SK-N-SH (cell line): ENCODE results near the gene MTUS2. TPM values are rescaled to one million over a fixed set of nuclear protein-coding genes. Genes with fewer than 3 reads are reported as not detected.

ENCODE experiments used
- CTCF ChIA-PET: fragments of 300-600, 350-600 bp; formaldehyde crosslinking; extraction: SDS; loops from one replicate; lab custom pipeline; 2021; lab: Yijun Ruan, JAX
- POLR2A ChIA-PET: fragments of 350-600 bp; sonication (Branson Sonifier 250); formaldehyde crosslinking; extraction: SDS; loops from one replicate; lab custom pipeline; 2020; ENCODE audit warnings: antibody characterized with exemption, inconsistent platforms; lab: Yijun Ruan, JAX
- DNase-seq: peaks from one replicate; pipeline ENCODE4 v3.0.0; 2012
- H2AFZ ChIP-seq: fragments of 200-600 bp; sonication (generic); 2 replicates; pipeline ENCODE4 v1.8.1; 2016; ENCODE audit warnings: antibody characterized with exemption, mild to moderate bottlenecking, low read depth
- H3F3A ChIP-seq: fragments of 200-600 bp; sonication (generic); replicated peaks from 2 replicates; pipeline ENCODE3; 2016; ENCODE audit warnings: antibody characterized with exemption, mild to moderate bottlenecking; ENCODE audit not compliant: insufficient read depth
- H3K27ac ChIP-seq, 2 experiments: fragments of 200-500 bp in 1 of 2; fragments of 200-600 bp in 1 of 2; sonication (Bioruptor generic) in 1 of 2; sonication (generic), shearing (Covaris generic) in 1 of 2; 2 replicates each; pipeline versions ENCODE4 v1.5.1 to v1.6.1; 2014 to 2016; ENCODE audit warnings: low read depth in 2 of 2, inconsistent platforms in 1 of 2, low read length in 1 of 2, mild to moderate bottlenecking in 1 of 2, mixed read lengths in 1 of 2
- H3K27me3 ChIP-seq: fragments of 200-600 bp; sonication (generic), shearing (Covaris generic); 2 replicates; pipeline ENCODE4 v1.6.1; 2016; ENCODE audit warnings: mixed run types; ENCODE audit not compliant: insufficient read depth
- H3K36me3 ChIP-seq, 2 experiments: fragments of 200-500 bp in 1 of 2; fragments of 200-600 bp in 1 of 2; sonication (Bioruptor generic) in 1 of 2; sonication (generic) in 1 of 2; replicated peaks in 1 of 2; 2 replicates each; pipeline versions ENCODE3 to v1.5.1; 2014 to 2016; ENCODE audit warnings: low read length in 1 of 2, mild to moderate bottlenecking in 1 of 2; ENCODE audit not compliant: insufficient read depth in 2 of 2, control insufficient read depth in 1 of 2
- H3K4me1 ChIP-seq, 2 experiments: fragments of 200-500 bp in 1 of 2; fragments of 200-600 bp in 1 of 2; sonication (Bioruptor generic) in 1 of 2; sonication (generic), shearing (Covaris generic) in 1 of 2; 2 replicates each; pipeline versions ENCODE4 v1.5.1 to v1.6.1; 2014 to 2016; ENCODE audit warnings: low read depth in 1 of 2, low read length in 1 of 2, mixed run types in 1 of 2; ENCODE audit not compliant: insufficient read depth in 2 of 2, control insufficient read depth in 1 of 2
- H3K4me2 ChIP-seq: fragments of 200-600 bp; sonication (generic), shearing (Covaris generic); 2 replicates; pipeline ENCODE4 v1.6.1; 2017; ENCODE audit warnings: mixed run types
- H3K4me3 ChIP-seq, 2 experiments: fragments of 200-500 bp in 1 of 2; fragments of 200-600 bp in 1 of 2; sonication (Bioruptor generic) in 1 of 2; sonication (generic), shearing (Covaris generic) in 1 of 2; 2 replicates each; pipeline versions ENCODE4 v1.5.1 to v1.8.1; 2014 to 2016; ENCODE audit warnings: low read depth in 2 of 2, inconsistent platforms in 1 of 2, low read length in 1 of 2, mild to moderate bottlenecking in 1 of 2, mixed read lengths in 1 of 2, moderate library complexity in 1 of 2
- H3K79me2 ChIP-seq: fragments of 200-600 bp; sonication (generic); 2 replicates; pipeline ENCODE4 v1.8.1; 2017; ENCODE audit warnings: mild to moderate bottlenecking; ENCODE audit not compliant: insufficient read depth
- H3K9ac ChIP-seq: fragments of 200-600 bp; sonication (generic); 2 replicates; pipeline ENCODE4 v1.6.1; 2017; ENCODE audit warnings: mixed run types
- H3K9me2 ChIP-seq: fragments of 200-600 bp; sonication (generic); 2 replicates; pipeline ENCODE4 v1.6.1; 2017; ENCODE audit warnings: mixed run types
- H3K9me3 ChIP-seq: fragments of 200-600 bp; sonication (generic); 2 replicates; pipeline ENCODE4 v1.6.1; 2017; ENCODE audit warnings: mixed run types, mild to moderate bottlenecking, moderate library complexity
- H4K20me1 ChIP-seq: fragments of 200-600 bp; sonication (generic); 2 replicates; pipeline ENCODE4 v1.6.1; 2017; ENCODE audit warnings: mild to moderate bottlenecking, mixed run types; ENCODE audit not compliant: insufficient read depth
- CHD2 ChIP-seq: fragments of 150-350 bp; IDR thresholded peaks from 2 replicates; pipeline ENCODE4 v1.6.1; 2018; ENCODE audit warnings: low read length; ENCODE audit not compliant: partially characterized antibody
- CTCF ChIP-seq: fragments of 200-600 bp; sonication (generic); IDR thresholded peaks from 2 replicates; pipeline ENCODE4 v1.6.1; 2017; ENCODE audit warnings: antibody characterized with exemption, mild to moderate bottlenecking, moderate library complexity
- EP300 ChIP-seq, 2 experiments: IDR thresholded peaks; 2 replicates each; pipeline versions ENCODE4 v1.4.0 to v1.6.1; 2012; ENCODE audit warnings: borderline replicate concordance in 1 of 2, low read depth in 1 of 2, low read length in 1 of 2
- IRF3 ChIP-seq: fragments of 150-350 bp; IDR thresholded peaks from 2 replicates; pipeline ENCODE4 v1.6.1; 2016; ENCODE audit warnings: mild to moderate bottlenecking, low read depth, low read length
- JUND ChIP-seq: IDR thresholded peaks from 2 replicates; pipeline ENCODE4 v1.4.0; 2012
- MEF2A ChIP-seq: IDR thresholded peaks from 2 replicates; pipeline ENCODE4 v1.4.0; 2012; ENCODE audit warnings: low read depth, borderline replicate concordance
- POLR2AphosphoS5 ChIP-seq: IDR thresholded peaks from 2 replicates; pipeline ENCODE4 v1.6.1; 2012; ENCODE audit warnings: low read depth, low read length
- RAD21 ChIP-seq: IDR thresholded peaks from 2 replicates; pipeline ENCODE4 v1.6.1; 2012; ENCODE audit warnings: mild to moderate bottlenecking, low read length
- RCOR1 ChIP-seq: fragments of 150-350 bp; IDR thresholded peaks from 2 replicates; pipeline ENCODE4 v1.6.1; 2017; ENCODE audit warnings: antibody characterized with exemption, low read length
- SMC3 ChIP-seq: IDR thresholded peaks from 2 replicates; pipeline ENCODE4 v1.6.1; 2012; ENCODE audit warnings: low read depth, low read length, improper control_type of control experiment
- WGBS: methylation state at CpG from one replicate; pipeline ENCODE4 v1.1.6; 2017; ENCODE audit warnings: low lambda C conversion rate; 5-methylcytosine and 5-hydroxymethylcytosine counted together
- polyA plus RNA-seq, 3 experiments: library from polyadenylated mRNA; depleted of rRNA; stranded (reverse); fragments of >200 nt; gene quantifications; 2 replicates each; pipeline ENCODE4 v1.2.3, GENCODE V29; 2012
- TF ChIP-seq, protein P1 (sequence below): IDR thresholded peaks from 2 replicates; pipeline ENCODE4 v1.4.0; 2012; ENCODE audit warnings: low read depth
- TF ChIP-seq, protein P2 (sequence below): fragments of 150-350 bp; IDR thresholded peaks from 2 replicates; pipeline ENCODE4 v1.6.1; 2017; ENCODE audit warnings: antibody characterized with exemption, low read length, low read depth, borderline replicate concordance

Gene MTUS2
- polyA plus RNA-seq, 1 of the 3 experiments (the other 2 are of a cell fraction): 1.7 TPM

DNA sequence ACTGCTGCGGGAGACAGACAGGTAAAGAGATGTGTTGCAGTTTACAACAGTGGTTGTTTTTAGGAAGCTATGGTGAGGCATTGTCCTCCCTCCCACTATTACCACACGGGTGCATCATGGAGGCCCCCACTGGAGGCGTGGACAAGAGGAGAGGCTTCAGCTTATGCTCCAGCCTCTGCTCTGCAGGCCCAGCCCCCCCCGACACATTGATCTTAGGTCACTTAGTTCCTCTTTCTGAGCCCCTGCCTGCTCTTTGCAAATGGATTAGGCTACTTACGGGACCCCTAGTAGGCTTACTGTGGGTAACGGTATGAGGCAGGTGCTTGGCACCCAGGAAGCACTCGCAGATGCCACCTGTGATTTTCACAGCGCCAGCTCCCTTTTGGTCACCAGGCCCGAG, 651.4 kb downstream of the MTUS2 start:
- H3F3A ChIP-seq: no peaks in the 10 kb centered on the region

More for the DNA sequence above, 651.4 kb downstream of the MTUS2 start:
- ChIA-PET CTCF (interaction anchor here (0.6 to 4.5 kb wide), 24 partner anchors 10 to 298 kb away, joined by 3 to 45 read pairs (median 5); no protein-coding TSS in a partner anchor), POLR2A (no interaction called here)
- Histone ChIP-seq H2AFZ (no peak overlapping the region), H3K9ac (no peak overlapping the region), H3K4me2 (no peak overlapping the region), H3K27ac (no peak overlapping the region), H4K20me1 (no peaks in the 10 kb centered on the region), H3K9me2 (no peaks in the 10 kb centered on the region), H3K4me1 (no peaks in the 10 kb centered on the region; a peak in 1 of 4 replicates), H3K27me3 (no peaks in the 10 kb centered on the region), H3K4me3 (no peak overlapping the region), H3K79me2 (no peaks in the 10 kb centered on the region), H3K36me3 (no peaks in the 10 kb centered on the region), H3K9me3 (no peaks in the 10 kb centered on the region)
- DNase-seq: no peak
- TF ChIP-seq RAD21 (no peak), CHD2 (no peak), POLR2AphosphoS5 (no peak), SMC3 (no peak), RCOR1 (no peak), IRF3 (no peak), EP300 (IDR thresholded peaks at IDR 0.05; ENCODE audit: borderline replicate concordance in 1 of 2, low read depth in 1 of 2, low read length in 1 of 2) (no peak), JUND (no peak), MEF2A (no peak), CTCF (no peak)
- TF ChIP-seq, protein P1, sequence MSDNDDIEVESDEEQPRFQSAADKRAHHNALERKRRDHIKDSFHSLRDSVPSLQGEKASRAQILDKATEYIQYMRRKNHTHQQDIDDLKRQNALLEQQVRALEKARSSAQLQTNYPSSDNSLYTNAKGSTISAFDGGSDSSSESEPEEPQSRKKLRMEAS: no peak
- TF ChIP-seq, protein P2, sequence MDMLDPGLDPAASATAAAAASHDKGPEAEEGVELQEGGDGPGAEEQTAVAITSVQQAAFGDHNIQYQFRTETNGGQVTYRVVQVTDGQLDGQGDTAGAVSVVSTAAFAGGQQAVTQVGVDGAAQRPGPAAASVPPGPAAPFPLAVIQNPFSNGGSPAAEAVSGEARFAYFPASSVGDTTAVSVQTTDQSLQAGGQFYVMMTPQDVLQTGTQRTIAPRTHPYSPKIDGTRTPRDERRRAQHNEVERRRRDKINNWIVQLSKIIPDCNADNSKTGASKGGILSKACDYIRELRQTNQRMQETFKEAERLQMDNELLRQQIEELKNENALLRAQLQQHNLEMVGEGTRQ: no peak
- 81% methylated on average over 4 of the region's 9 CpGs for WGBS
